ENCODE measurements around the gene ALDH18A1.
"Not testable (repeated sequence)": the region's sequence is repeated elsewhere in the genome, so short reads cannot be mapped to it uniquely, and the experiment has no call there.

The ALDH18A1 gene

GRCh38 chr10:95648138-95648537, 8.4 kb downstream of the ALDH18A1 start:
- DNase-seq = no peak

- no peak for DNase-seq
Measured at GRCh38 chr10:95646160-95646559, 10.4 kb downstream of the ALDH18A1 start.

- DNase-seq = no peak
Measured at GRCh38 chr10:95644901-95645300, 11.6 kb downstream of the ALDH18A1 start.

- DNase-seq = no peak
Measured at GRCh38 chr10:95640891-95641315, 15.6 kb downstream of the ALDH18A1 start.

GRCh38 chr10:95637911-95638310, 18.6 kb downstream of the ALDH18A1 start:
- DNase-seq = no peak

- no peak for DNase-seq
Measured at GRCh38 chr10:95637140-95637539, 19.4 kb downstream of the ALDH18A1 start.

GRCh38 chr10:95635319-95635733, 21.2 kb downstream of the ALDH18A1 start:
- no peak for DNase-seq

GRCh38 chr10:95628786-95629185, 27.7 kb downstream of the ALDH18A1 start:
- DNase-seq = no peak

GRCh38 chr10:95626500-95626899, 30.0 kb downstream of the ALDH18A1 start:
- DNase-seq = no peak

GRCh38 chr10:95620415-95620814, 36.1 kb downstream of the ALDH18A1 start:
- not testable (repeated sequence) for DNase-seq

- no peak for DNase-seq
Measured at GRCh38 chr10:95618101-95618500, 38.4 kb downstream of the ALDH18A1 start.

- DNase-seq = no peak
Measured at GRCh38 chr10:95616446-95616845, 40.1 kb downstream of the ALDH18A1 start.

GRCh38 chr10:95613330-95613729, 43.2 kb downstream of the ALDH18A1 start:
- no peak for DNase-seq

- no peak for DNase-seq
Measured at GRCh38 chr10:95610727-95611126, 45.8 kb downstream of the ALDH18A1 start.

GRCh38 chr10:95606922-95607321, 49.6 kb downstream of the ALDH18A1 start:
- no peak for DNase-seq

- no peak for DNase-seq
Measured at GRCh38 chr10:95605163-95605562, 51.3 kb downstream of the ALDH18A1 start.

- no peak for DNase-seq
Measured at GRCh38 chr10:95604630-95605029, 51.9 kb downstream of the ALDH18A1 start.

GRCh38 chr10:95602382-95602781, 54.1 kb downstream of the ALDH18A1 start:
- no peak for DNase-seq

GRCh38 chr10:95601116-95601719, 55.3 kb downstream of the ALDH18A1 start:
- peak; percentile 91 for DNase-seq

GRCh38 chr10:95600158-95600557, 56.4 kb downstream of the ALDH18A1 start:
- no peak for DNase-seq

- DNase-seq = no peak
Measured at GRCh38 chr10:95597788-95598187, 58.7 kb downstream of the ALDH18A1 start.

- no peak for DNase-seq
Measured at GRCh38 chr10:95588025-95588424, 68.5 kb downstream of the ALDH18A1 start.

GRCh38 chr10:95579835-95580535, 76.5 kb downstream of the ALDH18A1 start:
- no peak for DNase-seq

- DNase-seq = no peak
Measured at GRCh38 chr10:95579292-95579691, 77.2 kb downstream of the ALDH18A1 start.

- no peak for DNase-seq
Measured at GRCh38 chr10:95578619-95579018, 77.9 kb downstream of the ALDH18A1 start.
